Hepatocyte (in vitro differentiated cells): ENCODE data around the gene CDK14. TPM values are rescaled to one million over a fixed set of nuclear protein-coding genes. Genes with fewer than 3 reads are reported as not detected.
"Not testable (repeated sequence)": the region's sequence is repeated elsewhere in the genome, so short reads cannot be mapped to it uniquely, and the experiment has no call there.

ENCODE experiments used
- DNase-seq: peaks from one replicate; pipeline ENCODE4 v3.0.0-alpha.2; 2016; ENCODE audit warnings: low spot score
- H2AFZ ChIP-seq: fragments of 200-600 bp; sonication (generic); 2 replicates; pipeline ENCODE4 v1.6.0; 2016; ENCODE audit warnings: antibody characterized with exemption, mild to moderate bottlenecking
- H3K27ac ChIP-seq: fragments of 200-600 bp; sonication (generic); 2 replicates; pipeline ENCODE4 v1.5.1; 2016; ENCODE audit warnings: mild to moderate bottlenecking
- H3K27me3 ChIP-seq: fragments of 200-600 bp; sonication (generic); 2 replicates; pipeline ENCODE4 v1.6.1; 2016
- H3K36me3 ChIP-seq: fragments of 200-600 bp; sonication (generic); replicated peaks from 2 replicates; pipeline ENCODE4 v1.5.1; 2016; ENCODE audit warnings: low read depth; ENCODE audit not compliant: insufficient read depth
- H3K4me1 ChIP-seq: fragments of 200-600 bp; sonication (generic); 2 replicates; pipeline ENCODE4 v1.5.1; 2016; ENCODE audit warnings: mild to moderate bottlenecking, moderate library complexity; ENCODE audit not compliant: insufficient read depth
- H3K4me2 ChIP-seq: fragments of 200-600 bp; sonication (generic); 2 replicates; pipeline ENCODE4 v1.6.0; 2016
- H3K4me3 ChIP-seq: fragments of 200-600 bp; sonication (generic); 2 replicates; pipeline ENCODE4 v1.5.1; 2016; ENCODE audit warnings: mild to moderate bottlenecking
- H3K79me2 ChIP-seq: fragments of 200-600 bp; sonication (generic); 2 replicates; pipeline ENCODE4 v1.6.0; 2017; ENCODE audit warnings: mild to moderate bottlenecking
- H3K9me2 ChIP-seq: fragments of 200-600 bp; sonication (generic); replicated peaks from 2 replicates; pipeline ENCODE4 v1.6.0; 2017; ENCODE audit warnings: mild to moderate bottlenecking; ENCODE audit not compliant: insufficient read depth
- H3K9me3 ChIP-seq: fragments of 200-600 bp; sonication (generic); 2 replicates; pipeline ENCODE4 v1.5.1; 2016; ENCODE audit warnings: low read depth, mild to moderate bottlenecking
- H4K20me1 ChIP-seq: fragments of 200-600 bp; sonication (generic); 2 replicates; pipeline ENCODE4 v1.6.0; 2016; ENCODE audit warnings: mild to moderate bottlenecking; ENCODE audit not compliant: insufficient read depth, poor library complexity, severe bottlenecking
- EZH2 ChIP-seq: fragments of 200-600 bp; sonication (generic); IDR thresholded peaks from 2 replicates; pipeline ENCODE4 v1.6.1; 2016; ENCODE audit warnings: antibody characterized with exemption, mild to moderate bottlenecking, borderline replicate concordance
- EZH2phosphoT487 ChIP-seq: fragments of 200-600 bp; sonication (generic); IDR thresholded peaks from one replicate; pipeline ENCODE4 v1.6.1; 2018; ENCODE audit warnings: antibody characterized with exemption, mild to moderate bottlenecking, low read depth, moderate library complexity; ENCODE audit not compliant: unreplicated experiment, severe bottlenecking
- WGBS: methylation state at CpG from one replicate; pipeline ENCODE4 v1.1.6; 2016; ENCODE audit warnings: low lambda C conversion rate; ENCODE audit errors: missing lambda C conversion rate; 5-methylcytosine and 5-hydroxymethylcytosine counted together
- polyA plus RNA-seq: library from polyadenylated mRNA; unstranded; fragments of >200 nt; fragmentation: Nextera tagmentation; extraction: Ambion mirVana; gene quantifications from 2 replicates; pipeline ENCODE4 v1.2.1, GENCODE V29; 2016
- total RNA-seq: library from RNA; depleted of rRNA; stranded (reverse); fragments of >200 nt; gene quantifications from 2 replicates; pipeline ENCODE4 v1.2.3, GENCODE V29; 2014
- TF ChIP-seq, protein P1 (sequence below): fragments of 200-600 bp; sonication (generic); IDR thresholded peaks from 2 replicates; pipeline ENCODE4 v1.5.1; 2016; ENCODE audit warnings: antibody characterized with exemption, mild to moderate bottlenecking; ENCODE audit not compliant: poor library complexity

The CDK14 gene
- total and polyA plus RNA-seq, 2 experiments from 2014 or later: 8.6 to 23.5 TPM

- not testable (repeated sequence) for H3K27me3 ChIP-seq, H2AFZ ChIP-seq, H3K4me2 ChIP-seq, H4K20me1 ChIP-seq, H3K9me2 ChIP-seq, H3K36me3 ChIP-seq, H3K9me3 ChIP-seq, H3K4me3 ChIP-seq, H3K4me1 ChIP-seq, H3K79me2 ChIP-seq, H3K27ac ChIP-seq
- TF ChIP-seq, protein P1, sequence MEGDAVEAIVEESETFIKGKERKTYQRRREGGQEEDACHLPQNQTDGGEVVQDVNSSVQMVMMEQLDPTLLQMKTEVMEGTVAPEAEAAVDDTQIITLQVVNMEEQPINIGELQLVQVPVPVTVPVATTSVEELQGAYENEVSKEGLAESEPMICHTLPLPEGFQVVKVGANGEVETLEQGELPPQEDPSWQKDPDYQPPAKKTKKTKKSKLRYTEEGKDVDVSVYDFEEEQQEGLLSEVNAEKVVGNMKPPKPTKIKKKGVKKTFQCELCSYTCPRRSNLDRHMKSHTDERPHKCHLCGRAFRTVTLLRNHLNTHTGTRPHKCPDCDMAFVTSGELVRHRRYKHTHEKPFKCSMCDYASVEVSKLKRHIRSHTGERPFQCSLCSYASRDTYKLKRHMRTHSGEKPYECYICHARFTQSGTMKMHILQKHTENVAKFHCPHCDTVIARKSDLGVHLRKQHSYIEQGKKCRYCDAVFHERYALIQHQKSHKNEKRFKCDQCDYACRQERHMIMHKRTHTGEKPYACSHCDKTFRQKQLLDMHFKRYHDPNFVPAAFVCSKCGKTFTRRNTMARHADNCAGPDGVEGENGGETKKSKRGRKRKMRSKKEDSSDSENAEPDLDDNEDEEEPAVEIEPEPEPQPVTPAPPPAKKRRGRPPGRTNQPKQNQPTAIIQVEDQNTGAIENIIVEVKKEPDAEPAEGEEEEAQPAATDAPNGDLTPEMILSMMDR: peak; percentile 15
- DNase-seq: peak; percentile 18
- 89% methylated on average over 13 of the region's 13 CpGs for WGBS
Measured at GRCh38 chr7:90928700-90929424, 332.7 kb downstream of the CDK14 start.

DNA sequence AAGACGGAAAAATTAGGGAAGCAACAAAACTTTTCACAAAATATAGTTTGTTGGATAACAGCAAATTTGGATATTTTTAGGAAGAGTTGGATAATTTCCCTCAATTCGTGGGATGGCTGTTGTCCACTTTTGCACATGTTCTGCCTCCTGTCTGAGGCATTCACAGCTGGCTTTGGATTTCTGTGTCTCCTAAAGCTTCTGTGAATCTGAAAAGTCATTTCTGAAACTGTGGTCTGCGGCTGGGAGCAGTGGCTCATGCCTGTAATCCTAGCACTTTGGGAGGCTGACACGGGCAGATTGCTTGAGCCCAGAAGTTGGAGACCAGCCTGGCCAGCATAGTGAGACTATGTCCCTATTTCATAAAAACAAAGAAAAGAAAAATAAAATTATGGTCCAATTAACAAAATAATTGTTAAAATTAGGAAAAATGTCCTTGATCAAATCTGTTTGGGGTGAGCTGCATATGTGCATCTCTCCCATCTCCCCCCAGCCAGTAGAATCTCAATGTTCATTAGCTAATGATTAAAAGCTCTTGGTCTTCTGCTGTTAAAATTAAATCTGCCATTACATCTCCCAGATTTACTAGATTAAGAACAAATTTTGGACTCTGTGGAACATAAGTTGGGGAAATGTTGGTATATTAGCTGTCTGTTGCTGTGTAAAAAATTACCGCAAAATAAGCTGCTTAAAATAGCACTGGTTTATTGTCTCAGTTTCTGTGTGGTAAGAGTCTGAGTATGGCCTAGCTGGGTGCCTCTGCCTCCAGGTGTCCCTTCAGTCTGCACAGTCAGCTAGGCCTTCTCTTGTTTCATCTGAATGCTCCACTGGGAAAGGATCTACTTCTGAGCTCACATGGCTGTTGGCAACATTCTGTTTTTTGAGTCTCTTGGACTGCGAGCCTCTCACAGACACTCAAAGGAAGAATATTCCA lies 336.1 kb downstream of the CDK14 start:
- no peaks in the 10 kb centered on the region for H3K9me3 ChIP-seq
- H3K36me3 ChIP-seq: no peaks in the 10 kb centered on the region
- H3K4me1 ChIP-seq: no peaks in the 10 kb centered on the region
- no peak overlapping the region for H3K4me2 ChIP-seq
- no peaks in the 10 kb centered on the region for H3K27me3 ChIP-seq
- TF ChIP-seq EZH2phosphoT487 (no peak), EZH2 (no peak)
- TF ChIP-seq, protein P1: no peak
- no peak overlapping the region for H2AFZ ChIP-seq
- 95% methylated on average over 6 of the region's 6 CpGs for WGBS
- no peaks in the 10 kb centered on the region for H4K20me1 ChIP-seq
- DNase-seq: no peak
- H3K27ac ChIP-seq: no peak overlapping the region
- H3K4me3 ChIP-seq: no peak overlapping the region
- no peaks in the 10 kb centered on the region for H3K9me2 ChIP-seq
- H3K79me2 ChIP-seq: no peaks in the 10 kb centered on the region

GRCh38 chr7:90933041-90933440 lies 336.9 kb downstream of the CDK14 start:
- no peak overlapping the region for H3K4me2 ChIP-seq
- TF ChIP-seq EZH2phosphoT487 (no peak), EZH2 (no peak)
- TF ChIP-seq, protein P1: no peak
- H3K27ac ChIP-seq: no peak overlapping the region
- no peaks in the 10 kb centered on the region for H3K36me3 ChIP-seq
- H3K79me2 ChIP-seq: no peaks in the 10 kb centered on the region
- WGBS: 97% methylated on average over 3 of the region's 3 CpGs
- no peaks in the 10 kb centered on the region for H3K4me1 ChIP-seq
- no peak for DNase-seq
- no peak overlapping the region for H2AFZ ChIP-seq
- H3K9me3 ChIP-seq: no peaks in the 10 kb centered on the region
- no peaks in the 10 kb centered on the region for H4K20me1 ChIP-seq
- H3K4me3 ChIP-seq: no peak overlapping the region
- H3K9me2 ChIP-seq: no peaks in the 10 kb centered on the region
- H3K27me3 ChIP-seq: no peaks in the 10 kb centered on the region
